HG03060 (cell line): Measurements from ENCODE around the gene RAB8A.
"Not testable (repeated sequence)": the region's sequence is repeated elsewhere in the genome, so short reads cannot be mapped to it uniquely, and the experiment has no call there.

Experiments used
- ATAC-seq: cut with Tn5 transposase; IDR thresholded peaks from one replicate; pipeline ENCODE4 v1.9.1; 2021; ENCODE audit warnings: low read depth, moderate number of reproducible peaks; ENCODE audit not compliant: unreplicated experiment

RAB8A gene

DNA sequence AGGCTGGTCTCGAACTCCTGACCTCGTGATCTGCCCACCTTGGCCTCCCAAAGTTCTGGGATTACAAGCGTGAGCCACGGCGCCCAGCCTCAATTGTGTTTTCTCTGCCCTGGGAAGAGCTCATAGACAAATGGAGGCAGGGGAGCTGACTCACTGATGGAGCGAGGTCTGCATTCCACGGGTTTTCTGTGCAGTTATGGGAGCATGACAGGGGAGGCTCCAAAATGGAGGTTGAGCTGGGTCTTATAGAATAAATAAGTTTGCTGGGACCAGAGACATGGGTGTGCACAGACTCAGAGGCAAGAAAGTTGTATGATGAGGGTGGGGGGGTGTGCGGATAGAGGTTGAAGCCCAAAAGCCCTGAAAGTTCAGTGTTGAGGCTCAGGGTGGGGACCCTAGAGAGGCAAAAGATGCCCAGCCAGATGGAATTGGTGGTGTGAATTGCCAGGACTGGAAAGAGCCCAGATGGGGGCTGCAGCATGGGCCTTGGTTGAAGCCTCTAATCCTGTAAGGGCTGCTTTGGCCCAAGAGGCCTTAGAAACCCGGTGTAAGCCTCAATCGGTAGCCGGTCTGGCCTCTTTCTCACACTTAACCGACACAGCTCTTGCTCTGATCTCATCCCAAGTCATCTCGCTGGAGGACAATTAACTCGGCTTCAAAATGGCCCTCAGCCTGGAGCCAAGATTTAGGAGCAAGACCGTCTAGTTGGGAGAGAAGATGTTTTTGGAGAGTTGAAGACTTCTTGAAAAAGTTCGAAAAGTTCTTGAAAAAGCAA is 33.5 kb upstream of the RAB8A start:
- no peak for ATAC-seq

DNA sequence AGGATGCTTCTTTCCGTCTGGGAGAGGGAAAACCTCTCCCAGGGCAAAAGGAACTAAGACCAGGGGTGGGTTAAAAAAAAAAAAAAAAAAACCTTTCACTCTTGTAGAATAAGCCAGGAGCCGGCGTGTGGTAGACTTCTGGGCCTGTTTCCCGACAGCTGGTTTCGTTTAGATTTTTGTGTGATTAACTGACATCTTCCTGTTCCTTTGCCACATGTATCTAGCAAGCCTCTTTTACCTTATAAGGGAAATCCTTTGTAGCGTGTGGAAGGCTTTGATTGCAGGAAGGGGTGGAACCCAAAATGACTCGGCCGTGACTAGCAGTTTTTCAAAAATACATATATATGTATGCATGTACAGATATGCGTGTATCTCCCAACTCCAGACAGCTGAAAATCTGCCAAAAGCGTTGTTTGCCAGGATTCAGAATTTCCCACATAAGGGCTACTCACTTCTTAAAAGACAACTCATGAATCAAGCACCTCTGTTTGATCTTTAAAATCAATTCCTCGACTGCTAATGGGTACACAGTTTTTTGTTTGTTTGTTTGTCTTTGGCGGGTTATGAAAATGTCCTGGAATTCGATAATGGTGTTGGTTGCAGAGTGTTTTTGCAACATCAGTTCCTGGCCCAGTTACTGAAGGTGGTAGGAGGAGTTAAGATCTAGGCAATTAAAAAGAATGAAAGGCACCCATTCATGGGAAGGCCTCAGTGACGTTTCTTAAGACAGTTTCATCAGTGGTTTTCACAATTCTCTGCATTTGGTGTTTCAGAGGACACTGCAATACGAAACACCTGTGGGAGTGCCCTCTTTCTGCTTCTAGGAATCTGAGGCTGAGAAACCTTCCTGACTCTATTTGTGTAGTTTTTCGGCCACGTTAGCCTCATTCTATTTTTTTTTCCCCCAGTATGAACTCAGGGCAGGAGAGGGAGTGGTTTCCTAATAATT is 32.7 kb upstream of the RAB8A start:
- ATAC-seq: no peak

DNA sequence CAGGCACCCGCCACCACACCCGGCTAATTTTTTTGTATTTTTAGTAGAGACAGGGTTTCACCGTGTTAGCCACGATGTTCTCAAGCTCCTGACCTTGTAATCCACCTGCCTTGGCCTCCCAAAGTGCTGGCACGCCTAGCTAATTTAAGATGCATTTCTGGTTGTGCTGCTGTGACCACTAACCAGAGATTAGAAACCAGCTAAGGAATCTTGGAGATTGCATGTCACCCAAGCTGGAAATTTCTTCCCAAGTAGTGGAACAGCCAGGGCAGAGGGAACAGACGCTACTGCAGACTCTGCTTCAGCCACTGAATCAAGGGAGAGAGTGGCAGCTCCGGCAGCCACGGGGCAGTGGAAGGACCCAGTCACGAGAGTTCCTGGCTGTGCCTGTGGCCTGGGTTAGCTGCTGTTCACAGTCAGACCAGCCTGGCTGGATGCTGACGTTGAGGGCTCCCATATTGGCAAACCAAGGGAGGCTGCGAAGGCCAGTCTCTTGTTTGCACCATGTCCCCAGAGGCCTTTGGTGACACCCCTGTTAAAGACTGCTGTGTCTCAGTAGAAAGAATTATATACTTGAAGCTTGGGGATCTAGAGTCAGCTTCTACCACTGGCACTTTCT is 27.5 kb upstream of the RAB8A start:
- ATAC-seq: no peak

DNA sequence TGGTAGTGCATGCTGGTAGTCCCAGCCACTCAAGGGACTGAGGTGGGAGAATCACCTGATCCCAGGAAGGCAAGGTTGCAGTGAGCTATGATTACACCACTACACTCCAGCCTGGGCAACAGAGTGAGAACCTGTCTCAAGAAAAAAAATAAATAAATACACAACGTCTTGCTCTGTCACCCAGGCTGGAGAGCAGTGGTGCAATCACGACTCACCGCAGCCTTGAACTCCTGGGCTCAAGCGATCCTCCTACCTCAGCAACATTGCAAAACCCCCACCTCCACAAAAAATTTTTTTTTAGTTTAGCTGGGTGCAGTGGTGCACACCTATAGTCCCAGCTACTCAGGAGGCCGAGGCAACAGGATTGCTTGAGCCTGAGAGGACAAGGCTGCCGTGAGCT is 26.6 kb upstream of the RAB8A start:
- no peak for ATAC-seq

DNA sequence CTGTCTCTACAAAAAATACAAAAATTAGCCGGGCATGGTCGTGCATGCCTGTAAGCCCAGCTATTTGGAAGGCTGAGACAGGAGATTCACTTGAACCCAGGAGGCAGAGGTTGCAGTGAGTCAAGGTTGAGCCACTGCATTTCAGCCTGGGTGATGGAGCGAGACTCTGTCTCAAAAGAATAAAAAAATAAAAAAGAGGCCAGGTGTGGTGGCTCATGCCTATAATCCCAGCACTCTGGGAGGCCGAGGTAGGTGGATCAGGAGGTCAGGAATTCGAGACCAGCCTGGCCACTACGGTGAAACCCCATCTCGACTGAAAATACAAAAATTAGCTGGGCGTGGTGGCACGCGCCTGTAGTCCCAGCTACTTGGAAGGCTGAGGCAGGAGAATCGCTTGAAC is 24.3 kb upstream of the RAB8A start:
- ATAC-seq: not testable (repeated sequence)

DNA sequence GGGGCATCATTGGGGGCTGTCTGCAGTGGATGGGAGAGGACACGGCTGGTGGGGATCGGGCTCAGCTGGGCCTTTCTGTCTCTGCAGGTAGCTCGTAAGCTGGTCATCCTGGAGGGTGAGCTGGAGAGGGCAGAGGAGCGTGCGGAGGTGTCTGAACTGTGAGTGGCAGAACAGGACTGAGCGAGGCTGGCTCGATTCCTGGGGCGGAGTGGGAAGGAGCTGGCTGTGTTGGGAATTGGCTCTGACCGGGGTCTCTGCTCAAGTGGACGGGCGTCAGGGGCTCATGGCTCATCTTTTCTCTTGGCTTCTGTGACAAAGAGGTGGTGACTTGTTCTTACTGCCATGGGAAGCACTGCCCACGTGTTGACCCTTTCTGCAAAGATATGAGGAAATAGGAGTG is 23.7 kb upstream of the RAB8A start:
- no peak for ATAC-seq

DNA sequence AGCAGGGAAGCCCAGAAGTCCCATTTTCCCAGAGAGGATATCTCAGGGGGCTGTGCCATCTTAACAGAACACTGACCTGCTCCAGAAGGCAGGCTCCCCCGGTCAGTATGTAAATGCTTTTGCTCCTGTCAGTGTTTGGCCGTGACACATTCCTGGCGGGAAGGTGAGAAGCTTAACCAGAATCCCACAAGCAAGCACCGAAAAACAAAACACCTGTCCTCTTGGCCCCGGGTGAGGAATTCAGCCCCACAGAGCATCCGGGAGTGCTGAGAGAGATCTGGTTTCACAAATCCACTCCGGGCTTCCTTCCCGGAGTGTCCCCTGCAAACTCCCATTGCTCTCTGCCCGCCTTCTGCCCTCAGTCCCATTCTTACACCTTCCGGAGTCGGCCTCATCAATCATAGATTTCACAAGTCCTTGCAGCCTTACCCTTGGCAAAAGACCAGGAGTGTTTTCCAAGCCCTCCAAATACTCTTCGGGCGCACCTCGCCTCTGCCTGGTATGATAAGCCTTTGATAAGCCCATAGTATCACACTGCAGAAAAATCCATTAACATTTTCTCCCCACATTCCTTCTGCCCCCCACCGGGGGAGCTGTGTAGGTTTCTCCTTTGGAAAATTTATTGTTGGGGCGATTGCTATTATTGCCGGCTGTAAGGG is 23.2 kb upstream of the RAB8A start:
- ATAC-seq: no peak

DNA sequence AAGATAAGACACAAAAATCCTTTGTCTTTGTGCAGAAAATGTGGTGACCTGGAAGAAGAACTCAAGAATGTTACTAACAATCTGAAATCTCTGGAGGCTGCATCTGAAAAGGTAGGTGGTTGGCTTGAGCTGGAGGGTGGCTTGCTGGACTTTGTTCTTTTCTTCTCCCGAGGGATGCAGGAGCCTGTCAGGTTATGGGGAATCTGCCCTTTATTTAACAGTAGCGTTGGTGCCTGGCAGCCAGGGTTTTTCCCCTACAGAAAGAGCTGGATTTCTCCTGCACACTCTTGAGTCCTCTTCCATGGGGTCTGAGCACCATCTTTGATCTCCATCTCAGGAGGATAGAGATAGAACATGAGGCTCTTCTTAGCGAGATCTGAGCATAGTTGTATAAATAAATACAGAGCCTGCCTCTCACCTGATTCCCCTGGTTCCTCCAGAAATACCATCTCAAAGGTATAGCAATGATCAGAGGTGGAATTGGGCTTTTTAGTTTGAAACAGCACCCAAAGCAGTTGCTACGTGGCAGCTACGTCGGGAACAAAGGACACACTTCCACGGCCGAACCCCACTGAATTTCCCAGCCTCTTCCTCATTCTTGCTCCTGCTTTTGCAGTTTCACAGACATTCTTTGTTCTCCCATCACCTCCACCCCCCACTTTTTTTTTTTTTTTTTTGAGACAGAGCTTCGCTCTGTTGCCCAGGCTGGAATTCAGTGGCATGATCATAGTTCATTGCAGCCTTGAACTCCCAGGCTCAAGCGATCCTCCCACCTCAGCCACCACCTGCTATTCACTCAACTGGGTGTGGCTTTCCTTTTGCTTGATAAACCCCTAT is 22.5 kb upstream of the RAB8A start:
- no peak for ATAC-seq

DNA sequence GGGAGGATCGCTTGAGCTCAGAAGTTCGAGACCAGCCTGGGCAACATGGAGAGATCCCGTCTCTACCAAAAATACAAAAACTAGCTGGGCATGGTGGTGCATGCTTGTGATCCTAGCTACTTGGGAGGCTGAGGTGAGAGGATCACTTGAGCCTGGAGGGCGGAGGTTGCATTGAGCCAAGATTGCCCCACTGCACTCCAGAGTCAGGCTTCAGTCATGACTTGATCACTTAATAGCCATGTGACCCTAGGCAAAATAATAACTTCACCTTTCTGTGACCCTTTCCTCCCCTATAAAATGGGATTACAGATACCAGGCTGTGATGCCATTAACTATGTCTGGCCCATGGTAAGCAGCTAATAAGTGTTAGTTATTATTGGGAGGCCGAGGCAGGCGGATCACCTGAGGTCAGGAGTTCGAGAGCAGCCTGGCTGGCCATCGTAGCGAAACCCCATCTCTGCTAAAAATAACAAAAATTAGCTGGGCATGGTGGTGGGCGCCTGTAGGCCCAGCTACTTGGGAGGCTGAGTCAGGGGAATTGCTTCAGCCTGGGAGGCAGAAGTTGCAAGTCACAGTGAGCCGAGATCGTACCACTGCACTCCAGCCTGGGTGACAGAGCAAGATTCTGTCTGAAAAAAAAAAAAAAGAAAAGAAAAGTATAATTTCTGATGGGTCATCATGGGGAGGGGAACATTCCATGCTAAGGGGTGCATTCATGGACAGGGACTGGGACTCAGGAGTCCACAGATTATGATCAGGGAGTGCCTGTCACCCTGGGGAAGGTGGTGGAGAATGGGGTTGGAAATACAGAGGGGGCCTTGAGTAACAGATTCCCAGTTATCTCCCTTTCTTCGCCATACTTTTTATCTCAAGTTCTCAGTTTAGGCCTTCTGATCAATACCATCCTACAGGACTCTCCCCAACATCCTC is 19.9 kb upstream of the RAB8A start:
- no peak for ATAC-seq

DNA sequence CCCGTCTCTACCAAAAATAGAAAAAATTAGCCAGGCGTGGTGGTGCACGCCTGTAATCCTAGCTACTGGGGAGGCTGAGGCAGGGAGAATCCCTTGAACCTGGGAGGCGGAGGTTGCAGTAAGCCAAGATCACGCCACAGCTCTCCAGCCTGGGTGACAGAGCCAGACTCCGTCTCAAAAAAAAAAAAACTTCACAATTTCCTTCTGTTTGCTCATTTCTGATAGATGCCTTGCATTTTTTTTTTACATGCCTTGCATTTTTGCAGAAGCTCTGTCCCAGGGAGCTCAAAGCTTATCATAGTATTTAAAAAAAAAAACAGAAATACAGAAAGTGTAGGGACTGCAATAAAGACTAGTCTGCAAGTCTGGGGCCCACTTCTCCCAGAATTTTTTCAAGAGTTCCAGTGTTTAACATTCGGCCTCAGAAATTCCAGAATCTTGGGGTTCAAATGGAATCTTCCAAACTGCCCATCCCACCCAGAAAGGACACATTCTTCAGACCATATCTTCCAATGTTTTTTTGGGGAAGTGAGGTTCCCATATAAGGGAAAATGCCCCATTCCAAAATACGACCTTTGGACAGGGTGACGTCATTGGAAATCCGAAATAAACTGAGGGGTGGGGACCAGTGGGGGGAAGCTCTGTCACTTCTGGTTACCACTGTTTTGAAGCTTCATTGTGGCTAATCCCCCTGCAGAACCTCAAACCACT is 17.2 kb upstream of the RAB8A start:
- no peak for ATAC-seq

DNA sequence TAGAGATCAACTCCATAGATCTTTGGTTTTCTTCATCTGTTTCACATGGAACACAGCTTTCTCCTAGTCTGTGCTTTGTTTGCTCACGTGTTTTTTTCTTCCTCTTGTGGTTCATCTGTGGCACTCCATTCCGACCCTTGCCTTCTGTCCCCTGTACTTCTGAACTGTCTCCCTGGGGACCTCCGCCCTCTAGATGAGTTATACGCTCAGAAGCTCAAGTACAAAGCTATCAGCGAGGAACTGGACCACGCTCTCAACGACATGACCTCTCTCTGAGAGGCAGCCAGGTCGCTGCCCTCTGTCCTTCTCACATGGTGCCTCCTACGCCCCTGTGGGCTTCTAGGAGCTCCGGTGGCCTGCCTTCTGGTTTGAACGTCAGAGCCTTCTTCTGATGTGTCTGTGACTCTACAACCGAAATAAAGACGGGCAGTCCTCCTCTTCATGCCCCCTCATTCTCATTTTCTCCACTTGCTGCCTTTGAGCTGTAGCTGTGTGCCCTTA is 16.6 kb upstream of the RAB8A start:
- no peak for ATAC-seq

DNA sequence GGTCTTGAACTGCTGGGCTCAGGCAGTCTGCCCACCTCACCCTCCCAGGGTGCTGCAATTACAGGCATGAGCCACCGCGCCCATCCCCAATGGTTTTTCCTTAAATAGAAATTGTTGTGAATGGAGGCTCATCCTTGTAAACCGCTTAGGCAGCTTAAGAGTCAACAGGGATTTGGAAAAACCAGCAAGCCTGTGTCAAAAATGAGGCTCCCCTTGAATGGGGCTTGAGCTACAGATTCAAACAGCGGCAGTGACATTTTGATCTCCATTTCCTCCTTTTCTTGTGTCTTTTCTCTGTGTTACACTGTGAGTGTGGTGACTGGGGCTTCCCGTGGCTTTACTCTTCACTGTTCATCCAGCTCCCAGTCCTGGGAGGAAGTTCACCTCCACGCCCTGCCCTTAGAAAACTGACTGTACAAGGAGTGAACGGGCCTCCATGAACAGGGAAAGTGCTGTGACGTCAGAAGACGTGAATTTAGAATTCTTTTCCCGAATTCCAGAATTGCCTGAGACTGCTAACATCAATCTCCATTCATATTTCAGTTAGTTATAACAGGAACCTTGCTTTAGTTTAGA is 15.3 kb upstream of the RAB8A start:
- ATAC-seq: no peak

DNA sequence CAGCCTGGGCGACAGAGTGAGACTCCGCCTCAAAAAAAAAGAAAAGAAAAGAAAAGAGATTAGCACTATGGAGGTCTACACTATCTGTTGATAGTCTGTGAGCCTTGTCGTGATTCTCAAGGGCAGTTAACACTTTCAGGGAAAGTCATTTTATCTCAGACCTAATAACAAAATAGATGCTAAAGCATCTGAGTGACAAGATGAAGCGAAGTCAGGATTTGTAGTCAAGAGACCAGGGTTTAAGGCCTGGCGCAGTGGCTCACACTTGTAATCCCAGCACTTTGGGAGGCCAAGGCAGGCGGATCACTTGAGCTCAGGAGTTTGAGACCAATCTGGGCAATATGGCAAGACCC is 13.3 kb upstream of the RAB8A start:
- no peak for ATAC-seq

DNA sequence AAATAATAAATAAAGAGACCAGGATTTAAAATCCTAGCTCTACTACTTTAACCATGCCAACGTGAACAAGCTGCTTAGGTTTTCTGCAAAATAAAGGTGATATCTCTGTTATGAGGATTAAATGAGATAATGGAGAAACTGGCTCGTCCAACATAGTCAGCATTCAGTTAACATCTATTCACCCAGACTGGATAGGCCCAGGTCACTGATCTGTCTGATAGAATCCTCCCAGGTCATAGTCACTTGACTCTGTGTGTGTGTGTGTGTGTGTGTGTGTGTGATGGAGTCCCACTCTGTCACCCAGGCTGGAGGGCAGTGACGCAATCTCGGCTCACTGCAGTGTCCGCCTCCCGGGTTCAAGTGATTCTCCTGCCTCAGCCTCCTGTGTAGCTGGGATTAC is 12.9 kb upstream of the RAB8A start:
- no peak for ATAC-seq

DNA sequence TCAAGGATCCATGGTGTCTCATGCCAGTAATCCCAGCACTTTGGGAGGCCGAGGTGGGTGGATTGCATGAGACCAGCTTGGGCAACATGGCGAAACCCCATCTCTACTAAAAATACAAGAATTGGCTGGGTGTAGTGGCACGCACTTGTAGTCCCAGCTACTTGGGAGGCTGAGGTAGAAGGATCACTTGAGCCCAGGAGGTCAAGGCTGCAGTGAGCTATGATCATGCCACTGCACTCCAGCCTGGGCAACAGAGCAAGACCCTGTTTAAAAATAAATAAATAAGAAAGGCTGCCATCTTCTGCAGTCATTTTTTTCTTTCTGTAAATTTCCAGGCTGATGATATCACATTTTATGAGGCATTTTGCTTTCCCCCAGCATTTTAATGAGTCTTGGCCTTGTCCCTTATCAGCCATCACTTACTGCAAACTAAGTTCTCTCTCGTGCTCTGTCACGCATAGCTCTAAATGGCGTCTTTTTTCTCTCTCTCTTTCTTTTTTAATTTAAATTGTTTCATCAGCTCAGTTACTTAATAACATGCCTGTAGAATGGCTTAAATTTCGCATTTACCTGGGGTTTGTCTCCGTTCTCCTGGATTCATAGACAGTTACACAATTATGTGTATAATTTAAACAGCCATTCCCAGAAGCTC is 12.2 kb upstream of the RAB8A start:
- ATAC-seq: not testable (repeated sequence)

DNA sequence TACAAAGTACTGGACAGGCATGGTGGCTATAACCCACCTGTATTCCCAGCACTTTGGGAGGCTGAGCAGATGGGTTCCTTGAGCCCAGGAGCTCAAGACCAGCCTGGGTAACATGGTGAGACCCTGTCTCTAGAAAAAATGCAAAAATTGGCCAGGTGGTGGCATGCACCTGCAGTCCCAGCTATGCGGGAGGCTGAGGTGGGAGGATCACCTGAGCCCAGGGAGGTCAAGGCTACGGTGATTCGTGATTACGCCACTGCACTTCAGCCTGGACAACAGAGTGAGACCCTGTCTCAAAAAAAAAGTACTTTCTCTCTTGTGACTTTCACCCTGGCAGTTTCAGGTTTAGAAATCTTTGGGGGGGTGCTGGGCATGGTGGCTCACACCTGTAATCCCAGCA is 11.2 kb upstream of the RAB8A start:
- ATAC-seq: no peak

DNA sequence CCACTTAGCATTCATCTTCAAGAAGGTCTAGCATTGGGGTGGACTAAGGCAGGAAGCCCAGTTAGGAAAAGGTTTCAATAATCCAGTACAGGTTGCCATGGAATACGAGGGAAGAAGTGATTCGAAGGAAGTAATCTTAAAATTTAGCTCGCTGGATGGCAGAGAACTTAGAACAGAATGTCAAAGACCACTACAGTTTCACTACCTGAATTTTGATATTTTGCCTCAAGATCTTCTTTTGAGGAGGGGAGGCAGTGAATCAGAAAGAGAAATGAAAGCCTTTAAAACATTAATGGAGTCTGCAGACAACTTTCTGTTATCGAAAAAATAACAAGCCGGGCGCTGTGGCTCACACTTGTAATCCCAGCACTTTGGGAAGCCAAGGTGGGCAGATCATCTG is 7.0 kb upstream of the RAB8A start:
- ATAC-seq: no peak
